Measurements from ENCODE around the gene MBIP. TPM values are rescaled to one million over a fixed set of nuclear protein-coding genes. Genes with fewer than 3 reads are reported as not detected.
A peak's percentile ranks its signal among the peaks of the same experiment; 100 is the strongest.

MBIP gene
- total and polyA plus RNA-seq, 2 donors (not counting 1 experiment from before 2014, with no cell fraction given) = 14.2 to 28.3 TPM

DNA sequence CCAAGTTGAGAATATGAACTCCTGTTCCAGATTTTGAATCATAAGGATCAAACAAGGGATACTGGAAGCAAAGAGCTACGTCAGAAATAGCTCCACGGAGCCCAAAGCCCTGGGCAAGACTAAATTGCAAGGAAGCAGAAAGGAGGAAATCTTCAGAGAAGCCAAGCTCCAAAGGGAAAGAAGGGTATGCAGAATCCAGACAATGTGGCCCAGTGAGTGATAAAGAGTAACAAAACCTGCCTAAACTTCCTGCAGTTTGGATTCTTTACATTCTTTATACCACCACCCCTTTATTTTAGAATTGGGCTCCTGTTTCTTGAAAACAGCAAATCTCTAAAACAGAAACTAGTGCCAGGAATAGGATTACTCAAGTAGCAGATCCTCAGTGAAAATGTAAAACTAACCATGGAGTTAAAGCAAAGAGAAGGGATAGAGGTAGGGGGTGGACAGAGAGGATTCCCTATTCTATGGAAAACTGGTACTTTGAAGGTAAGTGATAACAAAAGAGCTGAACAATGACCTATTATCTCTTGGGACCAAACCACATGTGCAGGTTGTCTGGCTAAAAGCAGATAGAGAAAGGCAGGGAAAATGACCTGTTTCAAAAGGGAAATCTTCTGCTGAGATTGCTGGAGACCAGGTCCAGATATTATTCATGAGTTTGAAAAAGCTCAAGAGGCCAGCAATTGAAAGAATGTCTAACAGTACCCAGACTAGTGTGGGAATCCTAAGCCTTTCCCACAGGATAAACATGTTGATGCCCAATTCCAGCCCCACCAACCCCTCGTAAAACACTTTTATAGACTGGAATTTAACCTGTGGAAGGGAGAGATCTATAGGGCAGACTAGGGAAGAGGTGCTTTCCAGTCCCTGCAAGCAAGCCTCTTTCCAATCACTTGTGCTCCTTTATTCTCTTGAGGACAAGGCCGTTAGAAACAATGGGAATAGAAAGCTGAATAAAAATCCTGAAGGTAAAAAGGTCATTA is 24.5 kb downstream of the MBIP start:
- no peaks in the 10 kb centered on the region for H3K79me2 ChIP-seq (ENCODE audit: control insufficient read depth, insufficient read depth, low read length)
- H3K9me3 ChIP-seq (ENCODE audit: control insufficient read depth, insufficient read depth, low read depth, low read length) = no peaks in the 10 kb centered on the region
- peaks cover 1% of the 10 kb centered on the region for H3K36me3 ChIP-seq (ENCODE audit: control insufficient read depth, insufficient read depth, low read length)
- H3K4me3 ChIP-seq (replicated peaks in 1 of 4; ENCODE audit: control extremely low read depth in 1 of 4, insufficient read depth in 1 of 4, low read depth in 3 of 4, low read length in 4 of 4) = no peak overlapping the region
- peaks cover under 1% of the 10 kb centered on the region for H3K4me1 ChIP-seq (ENCODE audit: control insufficient read depth, extremely low read depth, insufficient read depth, low read length)
- no peak overlapping the region for H3K4me2 ChIP-seq (ENCODE audit: extremely low read depth, insufficient read depth, low read length)
- no peaks in the 10 kb centered on the region for H3K27me3 ChIP-seq (ENCODE audit: control insufficient read depth, insufficient read depth, low read length)
- no peak for DNase-seq (ENCODE audit: low read depth in 2 of 2)
- no peak for TF ChIP-seq EZH2 (IDR thresholded peaks at IDR 0.05; ENCODE audit: low read length, missing control alignments)
- TF ChIP-seq, protein P1, sequence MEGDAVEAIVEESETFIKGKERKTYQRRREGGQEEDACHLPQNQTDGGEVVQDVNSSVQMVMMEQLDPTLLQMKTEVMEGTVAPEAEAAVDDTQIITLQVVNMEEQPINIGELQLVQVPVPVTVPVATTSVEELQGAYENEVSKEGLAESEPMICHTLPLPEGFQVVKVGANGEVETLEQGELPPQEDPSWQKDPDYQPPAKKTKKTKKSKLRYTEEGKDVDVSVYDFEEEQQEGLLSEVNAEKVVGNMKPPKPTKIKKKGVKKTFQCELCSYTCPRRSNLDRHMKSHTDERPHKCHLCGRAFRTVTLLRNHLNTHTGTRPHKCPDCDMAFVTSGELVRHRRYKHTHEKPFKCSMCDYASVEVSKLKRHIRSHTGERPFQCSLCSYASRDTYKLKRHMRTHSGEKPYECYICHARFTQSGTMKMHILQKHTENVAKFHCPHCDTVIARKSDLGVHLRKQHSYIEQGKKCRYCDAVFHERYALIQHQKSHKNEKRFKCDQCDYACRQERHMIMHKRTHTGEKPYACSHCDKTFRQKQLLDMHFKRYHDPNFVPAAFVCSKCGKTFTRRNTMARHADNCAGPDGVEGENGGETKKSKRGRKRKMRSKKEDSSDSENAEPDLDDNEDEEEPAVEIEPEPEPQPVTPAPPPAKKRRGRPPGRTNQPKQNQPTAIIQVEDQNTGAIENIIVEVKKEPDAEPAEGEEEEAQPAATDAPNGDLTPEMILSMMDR (conservative IDR thresholded peaks at IDR 0.05 in 1 of 2, IDR thresholded peaks at IDR 0.05 in 1 of 2; ENCODE audit: low read depth in 1 of 2, low read length in 2 of 2) = no peak
- H3K27ac ChIP-seq (ENCODE audit: insufficient read depth, low read length) = no peak overlapping the region
- H4K20me1 ChIP-seq (ENCODE audit: control insufficient read depth, extremely low read depth, insufficient read depth, low read length) = no peaks in the 10 kb centered on the region
- no peak overlapping the region for H3K9ac ChIP-seq (ENCODE audit: insufficient read depth, low read length)
- H2AFZ ChIP-seq (ENCODE audit: low read length) = no peak overlapping the region

DNA sequence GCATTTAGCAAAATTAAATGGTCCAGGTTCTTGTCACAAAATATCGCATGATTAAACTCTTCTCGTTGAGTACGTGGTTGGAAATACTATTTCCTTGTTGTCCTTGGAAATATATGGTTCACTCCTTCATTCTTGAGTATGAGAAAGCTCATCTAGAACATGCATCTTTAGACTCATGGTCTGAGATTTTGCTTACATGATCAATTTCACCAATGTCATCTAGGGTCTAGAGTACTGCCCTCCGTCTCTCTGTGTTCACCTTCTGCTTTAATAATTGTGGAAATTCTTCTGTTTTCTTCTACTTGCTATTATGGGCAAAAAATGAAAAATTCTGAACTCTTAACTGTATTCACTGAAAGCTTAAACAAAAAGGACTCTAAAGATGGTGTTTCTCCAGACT is 25.9 kb downstream of the MBIP start:
- no peaks in the 10 kb centered on the region for H4K20me1 ChIP-seq (ENCODE audit: control insufficient read depth, extremely low read depth, insufficient read depth, low read length)
- no peaks in the 10 kb centered on the region for H3K79me2 ChIP-seq (ENCODE audit: control insufficient read depth, insufficient read depth, low read length)
- no peak for DNase-seq (ENCODE audit: low read depth in 2 of 2)
- H3K36me3 ChIP-seq (ENCODE audit: control insufficient read depth, insufficient read depth, low read length) = peaks cover 1% of the 10 kb centered on the region
- no peak overlapping the region for H3K4me3 ChIP-seq (replicated peaks in 1 of 4; ENCODE audit: control extremely low read depth in 1 of 4, insufficient read depth in 1 of 4, low read depth in 3 of 4, low read length in 4 of 4)
- no peaks in the 10 kb centered on the region for H3K9me3 ChIP-seq (ENCODE audit: control insufficient read depth, insufficient read depth, low read depth, low read length)
- no peaks in the 10 kb centered on the region for H3K4me1 ChIP-seq (ENCODE audit: control insufficient read depth, extremely low read depth, insufficient read depth, low read length)
- no peak for TF ChIP-seq EZH2 (IDR thresholded peaks at IDR 0.05; ENCODE audit: low read length, missing control alignments)
- TF ChIP-seq, protein P1 (conservative IDR thresholded peaks at IDR 0.05 in 1 of 2, IDR thresholded peaks at IDR 0.05 in 1 of 2; ENCODE audit: low read depth in 1 of 2, low read length in 2 of 2) = no peak
- no peak overlapping the region for H3K4me2 ChIP-seq (ENCODE audit: extremely low read depth, insufficient read depth, low read length)
- no peak overlapping the region for H3K9ac ChIP-seq (ENCODE audit: insufficient read depth, low read length)
- no peak overlapping the region for H3K27ac ChIP-seq (ENCODE audit: insufficient read depth, low read length)
- no peak overlapping the region for H2AFZ ChIP-seq (ENCODE audit: low read length)
- H3K27me3 ChIP-seq (ENCODE audit: control insufficient read depth, insufficient read depth, low read length) = no peaks in the 10 kb centered on the region

DNA sequence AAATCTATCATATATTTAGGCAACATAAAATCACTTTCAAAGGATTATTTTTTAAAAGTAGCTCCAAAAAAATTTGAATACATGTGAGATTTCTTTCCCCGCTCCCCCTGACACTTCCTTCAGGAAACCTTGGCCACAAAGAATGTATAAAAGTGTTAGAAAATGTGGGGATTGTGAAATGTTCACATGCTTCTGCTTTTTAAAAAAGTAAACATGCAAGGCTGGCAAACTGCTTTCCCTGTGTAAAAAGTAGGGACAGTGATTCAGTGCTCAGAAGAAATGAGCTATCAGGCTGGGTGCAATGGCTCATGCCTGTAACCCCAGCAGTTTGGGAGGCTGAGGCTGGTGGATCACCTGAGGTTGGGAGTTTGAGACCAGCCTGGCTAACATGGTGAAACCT is 26.6 kb downstream of the MBIP start:
- H3K27ac ChIP-seq (ENCODE audit: insufficient read depth, low read length) = no peak overlapping the region

More for the DNA sequence above, 26.6 kb downstream of the MBIP start:
- Histone ChIP-seq H3K9ac (ENCODE audit: insufficient read depth, low read length) (no peak overlapping the region), H3K9me3 (ENCODE audit: control insufficient read depth, insufficient read depth, low read depth, low read length) (no peaks in the 10 kb centered on the region), H3K79me2 (ENCODE audit: control insufficient read depth, insufficient read depth, low read length) (no peaks in the 10 kb centered on the region), H3K36me3 (ENCODE audit: control insufficient read depth, insufficient read depth, low read length) (peaks cover 1% of the 10 kb centered on the region), H2AFZ (ENCODE audit: low read length) (no peak overlapping the region), H3K27me3 (ENCODE audit: control insufficient read depth, insufficient read depth, low read length) (no peaks in the 10 kb centered on the region), H4K20me1 (ENCODE audit: control insufficient read depth, extremely low read depth, insufficient read depth, low read length) (no peaks in the 10 kb centered on the region), H3K4me2 (ENCODE audit: extremely low read depth, insufficient read depth, low read length) (no peak overlapping the region), H3K4me3 (replicated peaks in 1 of 4; ENCODE audit: control extremely low read depth in 1 of 4, insufficient read depth in 1 of 4, low read depth in 3 of 4, low read length in 4 of 4) (no peak overlapping the region), H3K4me1 (ENCODE audit: control insufficient read depth, extremely low read depth, insufficient read depth, low read length) (no peaks in the 10 kb centered on the region)
- peak; percentile 48 to 50 for DNase-seq (ENCODE audit: low read depth in 2 of 2)
- TF ChIP-seq EZH2 (IDR thresholded peaks at IDR 0.05; ENCODE audit: low read length, missing control alignments) = no peak
